ENCODE measurements around the gene CSRP2. TPM values are rescaled to one million over a fixed set of nuclear protein-coding genes. Genes with fewer than 3 reads are reported as not detected.

CSRP2 gene
- total and polyA plus RNA-seq, 2 of the 13 experiments (the other 11 are each of a cell fraction or from before 2014, with no cell fraction given): 7.2 to 8.0 TPM

GRCh38 chr12:76855271-76855670 is 23.5 kb downstream of the CSRP2 start (continued):
- no peak for TF ChIP-seq PAXIP1 (CRISPR knock-in tag; conservative IDR thresholded peaks at IDR 0.05)

- TF ChIP-seq ARNT (IDR thresholded peaks at IDR 0.05) (no peak), ELF1 (CRISPR knock-in tag; IDR thresholded peaks at IDR 0.05) (no peak), ZNF441 (CRISPR knock-in tag; IDR thresholded peaks at IDR 0.05; ENCODE audit: borderline replicate concordance) (no peak)
- TF ChIP-seq, protein P1, sequence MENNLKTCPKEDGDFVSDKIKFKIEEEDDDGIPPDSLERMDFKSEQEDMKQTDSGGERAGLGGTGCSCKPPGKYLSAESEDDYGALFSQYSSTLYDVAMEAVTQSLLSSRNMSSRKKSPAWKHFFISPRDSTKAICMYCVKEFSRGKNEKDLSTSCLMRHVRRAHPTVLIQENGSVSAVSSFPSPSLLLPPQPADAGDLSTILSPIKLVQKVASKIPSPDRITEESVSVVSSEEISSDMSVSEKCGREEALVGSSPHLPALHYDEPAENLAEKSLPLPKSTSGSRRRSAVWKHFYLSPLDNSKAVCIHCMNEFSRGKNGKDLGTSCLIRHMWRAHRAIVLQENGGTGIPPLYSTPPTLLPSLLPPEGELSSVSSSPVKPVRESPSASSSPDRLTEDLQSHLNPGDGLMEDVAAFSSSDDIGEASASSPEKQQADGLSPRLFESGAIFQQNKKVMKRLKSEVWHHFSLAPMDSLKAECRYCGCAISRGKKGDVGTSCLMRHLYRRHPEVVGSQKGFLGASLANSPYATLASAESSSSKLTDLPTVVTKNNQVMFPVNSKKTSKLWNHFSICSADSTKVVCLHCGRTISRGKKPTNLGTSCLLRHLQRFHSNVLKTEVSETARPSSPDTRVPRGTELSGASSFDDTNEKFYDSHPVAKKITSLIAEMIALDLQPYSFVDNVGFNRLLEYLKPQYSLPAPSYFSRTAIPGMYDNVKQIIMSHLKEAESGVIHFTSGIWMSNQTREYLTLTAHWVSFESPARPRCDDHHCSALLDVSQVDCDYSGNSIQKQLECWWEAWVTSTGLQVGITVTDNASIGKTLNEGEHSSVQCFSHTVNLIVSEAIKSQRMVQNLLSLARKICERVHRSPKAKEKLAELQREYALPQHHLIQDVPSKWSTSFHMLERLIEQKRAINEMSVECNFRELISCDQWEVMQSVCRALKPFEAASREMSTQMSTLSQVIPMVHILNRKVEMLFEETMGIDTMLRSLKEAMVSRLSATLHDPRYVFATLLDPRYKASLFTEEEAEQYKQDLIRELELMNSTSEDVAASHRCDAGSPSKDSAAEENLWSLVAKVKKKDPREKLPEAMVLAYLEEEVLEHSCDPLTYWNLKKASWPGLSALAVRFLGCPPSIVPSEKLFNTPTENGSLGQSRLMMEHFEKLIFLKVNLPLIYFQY (CRISPR knock-in tag; IDR thresholded peaks at IDR 0.05; ENCODE audit: borderline replicate concordance): no peak
- H3K4me3 ChIP-seq (replicated peaks in 1 of 3; ENCODE audit: insufficient read depth in 1 of 3, low read depth in 2 of 3, low read length in 3 of 3): no peak overlapping the region
- H3K79me2 ChIP-seq (ENCODE audit: insufficient read depth, low read length): no peaks in the 10 kb centered on the region
- ChIA-PET POLR2A (no interaction called here), CTCF (ENCODE audit: low intra/inter-chr PET ratio, low total read pairs) (no interaction called here)
- no peaks in the 10 kb centered on the region for H3K27me3 ChIP-seq (ENCODE audit: control insufficient read depth in 1 of 2, insufficient read depth in 2 of 2, low read length in 2 of 2)
- DNase-seq (ENCODE audit: low spot score) (no peak), ATAC-seq (no peak), FAIRE-seq (no peak)
- H3K9me3 ChIP-seq (ENCODE audit: low read length): no peaks in the 10 kb centered on the region
- H3K4me2 ChIP-seq (ENCODE audit: low read depth, low read length): no peak overlapping the region
- no peaks in the 10 kb centered on the region for H4K20me1 ChIP-seq (ENCODE audit: insufficient read depth, low read length)
- no peaks in the 10 kb centered on the region for H3K4me1 ChIP-seq (ENCODE audit: insufficient read depth, low read length)
- intact Hi-C loops (cut with micrococcal nuclease; ENCODE audit: unreplicated experiment) (no loop called here), in situ Hi-C loops (cut with HindIII; ENCODE audit: extremely low pct_ligation_motif_present, low pct_unique_long_range_greater_than_20kb) (no loop called here)
- no peak overlapping the region for H3K27ac ChIP-seq (ENCODE audit: extremely low read length, insufficient read depth, low read length)
- no peak overlapping the region for H3K9ac ChIP-seq (ENCODE audit: insufficient read depth, low read depth, low read length)
- no TSS peak for BruUV-seq (replicated peaks)
- WGBS (ENCODE audit: low lambda C conversion rate): 93% methylated on average over 1 of the region's 1 CpG
- H3K36me3 ChIP-seq (replicated peaks in 1 of 2; ENCODE audit: control insufficient read depth in 1 of 2, insufficient read depth in 2 of 2, low read length in 2 of 2): peaks cover 1 to 12% of the 10 kb centered on the region in 2 experiments; a peak in 2 of 5 replicates
- no peak overlapping the region for H2AFZ ChIP-seq (ENCODE audit: low read length)
These were observed 26.7 kb downstream of the CSRP2 start for GRCh38 chr12:76852106-76852505.

All from HepG2 (cell line).